Lower leg skin (tissue), 3 donors: Measurements from ENCODE around the gene ZNF283.
"Not testable (repeated sequence)": the region's sequence is repeated elsewhere in the genome, so short reads cannot be mapped to it uniquely, and the experiment has no call there.

Experiments
- CTCF ChIP-seq, 3 donors: fragments of 450-650 bp; IDR thresholded peaks; one replicate each; pipeline ENCODE4 v1.5.1; 2016; ENCODE audit warnings: antibody characterized with exemption in 3 of 3, mild to moderate bottlenecking in 3 of 3, moderate library complexity in 2 of 3
- POLR2A ChIP-seq, 2 donors: fragments of 450-650 bp; IDR thresholded peaks; one replicate each; pipeline ENCODE4 v1.6.1; 2016 to 2017; ENCODE audit warnings: antibody characterized with exemption in 2 of 2, mild to moderate bottlenecking in 1 of 2, moderate library complexity in 1 of 2

- TF ChIP-seq CTCF, POLR2A (IDR thresholded peaks at IDR 0.05): not testable (repeated sequence)
These were observed 39.8 kb downstream of the ZNF283 start for GRCh38 chr19:43866923-43867322.
